Measurements from ENCODE around the gene NR5A2. TPM values are rescaled to one million over a fixed set of nuclear protein-coding genes. Genes with fewer than 3 reads are reported as not detected.
A peak's percentile ranks its signal among the peaks of the same experiment; 100 is the strongest.

Gene NR5A2
- total RNA-seq, 1 donor from 2014 or later = 0.07 TPM

GRCh38 chr1:200041337-200042118 lies 14.0 kb downstream of the NR5A2 start:
- intact Hi-C loops (cut with micrococcal nuclease) = loop anchor here (1.0 to 2.0 kb wide), 2 partner anchors 8 to 15 kb away; partner anchors contain the start of gene NR5A2
- ATAC-seq (ENCODE audit: low read depth) (no peak), DNase-seq (no peak)
- Mint-ChIP-seq H3K4me3 (no peak overlapping the region), H3K9me3 (no peaks in the 10 kb centered on the region), H3K27ac (no peak overlapping the region), H3K4me1 (peaks cover 40% of the 10 kb centered on the region), H3K36me3 (ENCODE audit: low read depth) (no peaks in the 10 kb centered on the region), H3K27me3 (peaks cover 73% of the 10 kb centered on the region)
- TF ChIP-seq CTCF (IDR thresholded peaks at IDR 0.05) = no peak
- CTCF ChIA-PET = no interaction called here
- POLR2A ChIA-PET = interaction anchor here (0.5 kb wide), 1 partner anchor 1070 kb away, joined by 4 read pairs; the partner anchor contains the start of gene CACNA1S

GRCh38 chr1:200042119-200042551 lies 14.6 kb downstream of the NR5A2 start:
- Mint-ChIP-seq H3K27me3 (peaks cover 68% of the 10 kb centered on the region), H3K9me3 (no peaks in the 10 kb centered on the region), H3K4me1 (peaks cover 37% of the 10 kb centered on the region), H3K4me3 (peak overlapping the region; percentile 58), H3K36me3 (ENCODE audit: low read depth) (no peaks in the 10 kb centered on the region), H3K27ac (no peak overlapping the region)
- TF ChIP-seq CTCF (IDR thresholded peaks at IDR 0.05) = no peak
- DNase-seq = no peak
- no peak for ATAC-seq (ENCODE audit: low read depth)
- ChIA-PET CTCF (no interaction called here), POLR2A (interaction anchor here (0.5 kb wide), 1 partner anchor 1070 kb away, joined by 4 read pairs; the partner anchor contains the start of gene CACNA1S)
- intact Hi-C loops (cut with micrococcal nuclease) = loop anchor here (1.0 to 2.0 kb wide), 2 partner anchors 9 to 15 kb away; partner anchors contain the start of gene NR5A2

GRCh38 chr1:200042552-200043335 lies 15.2 kb downstream of the NR5A2 start:
- H3K4me1 Mint-ChIP-seq = peaks cover 37% of the 10 kb centered on the region
- no peak overlapping the region for H3K27ac Mint-ChIP-seq
- CTCF ChIA-PET = no interaction called here
- ATAC-seq (ENCODE audit: low read depth) = no peak
- peaks cover 62% of the 10 kb centered on the region for H3K27me3 Mint-ChIP-seq
- no peaks in the 10 kb centered on the region for H3K36me3 Mint-ChIP-seq (ENCODE audit: low read depth)
- no peak for DNase-seq
- POLR2A ChIA-PET = no interaction called here
- intact Hi-C loops (cut with micrococcal nuclease) = loop anchor here (1.0 to 2.0 kb wide), 2 partner anchors 9 to 16 kb away; partner anchors contain the start of gene NR5A2
- peak overlapping the region; percentile 82 for H3K4me3 Mint-ChIP-seq
- no peaks in the 10 kb centered on the region for H3K9me3 Mint-ChIP-seq
- TF ChIP-seq CTCF (IDR thresholded peaks at IDR 0.05) = no peak

- Mint-ChIP-seq H3K27me3 (peaks cover 57% of the 10 kb centered on the region), H3K9me3 (no peaks in the 10 kb centered on the region), H3K36me3 (ENCODE audit: low read depth) (no peaks in the 10 kb centered on the region), H3K4me3 (peak overlapping the region; percentile 82), H3K27ac (no peak overlapping the region), H3K4me1 (peaks cover 37% of the 10 kb centered on the region)
- intact Hi-C loops (cut with micrococcal nuclease) = loop anchor here (2.0 kb wide), 1 partner anchor 17 kb away; the partner anchor contains the start of gene NR5A2
- DNase-seq (no peak), ATAC-seq (ENCODE audit: low read depth) (no peak)
- ChIA-PET CTCF (no interaction called here), POLR2A (no interaction called here)
- no peak for TF ChIP-seq CTCF (IDR thresholded peaks at IDR 0.05)
Measured at GRCh38 chr1:200043336-200043668, 15.8 kb downstream of the NR5A2 start.

- no peak overlapping the region for H3K4me3 Mint-ChIP-seq
- no peak for ATAC-seq (ENCODE audit: low read depth)
Measured at GRCh38 chr1:200046115-200046514, 18.6 kb downstream of the NR5A2 start.

More at GRCh38 chr1:200046115-200046514, 18.6 kb downstream of the NR5A2 start:
- no peaks in the 10 kb centered on the region for H3K36me3 Mint-ChIP-seq (ENCODE audit: low read depth)
- intact Hi-C loops (cut with micrococcal nuclease) = no loop called here
- H3K27me3 Mint-ChIP-seq = peaks cover 49% of the 10 kb centered on the region
- CTCF ChIA-PET = no interaction called here
- no peak for DNase-seq
- peaks cover 16% of the 10 kb centered on the region for H3K4me1 Mint-ChIP-seq
- POLR2A ChIA-PET = no interaction called here
- H3K27ac Mint-ChIP-seq = no peak overlapping the region
- no peaks in the 10 kb centered on the region for H3K9me3 Mint-ChIP-seq
- TF ChIP-seq CTCF (IDR thresholded peaks at IDR 0.05) = no peak

Data from activated B cell treated with CpG ODN at 0.5 μM for 24 hours (primary cell).